ENCODE measurements around the gene HNF4A. TPM values are rescaled to one million over a fixed set of nuclear protein-coding genes. Genes with fewer than 3 reads are reported as not detected.

The HNF4A gene
- total RNA-seq, 2 experiments from 2014 or later: not detected

- Mint-ChIP-seq H3K27ac (no peak overlapping the region), H3K36me3 (ENCODE audit: low read depth) (no peaks in the 10 kb centered on the region), H3K27me3 (ENCODE audit: low read depth) (peaks cover 10% of the 10 kb centered on the region), H3K9me3 (ENCODE audit: insufficient read depth) (no peaks in the 10 kb centered on the region), H3K4me3 (no peak overlapping the region), H3K4me1 (ENCODE audit: low read depth) (no peaks in the 10 kb centered on the region)
- CTCF ChIA-PET: interaction anchor here (1.2 kb wide), 1 partner anchor 29 kb away, joined by 4 read pairs; no protein-coding TSS in a partner anchor
- DNase-seq: no peak
- POLR2A ChIA-PET: no interaction called here
- ATAC-seq: no peak
These were observed 58.3 kb downstream of the HNF4A start for GRCh38 chr20:44413575-44414345.

GRCh38 chr20:44414346-44414714 lies 58.8 kb downstream of the HNF4A start:
- no peaks in the 10 kb centered on the region for H3K9me3 Mint-ChIP-seq (ENCODE audit: insufficient read depth)
- no peaks in the 10 kb centered on the region for H3K36me3 Mint-ChIP-seq (ENCODE audit: low read depth)
- ATAC-seq (no peak), DNase-seq (no peak)
- CTCF ChIA-PET: interaction anchor here (1.2 kb wide), 1 partner anchor 30 kb away, joined by 4 read pairs; no protein-coding TSS in a partner anchor
- peaks cover 10% of the 10 kb centered on the region for H3K27me3 Mint-ChIP-seq (ENCODE audit: low read depth)
- no peak overlapping the region for H3K4me3 Mint-ChIP-seq
- H3K27ac Mint-ChIP-seq: no peak overlapping the region
- POLR2A ChIA-PET: no interaction called here
- H3K4me1 Mint-ChIP-seq (ENCODE audit: low read depth): no peaks in the 10 kb centered on the region

GRCh38 chr20:44414808-44415207 lies 59.3 kb downstream of the HNF4A start:
- Mint-ChIP-seq H3K36me3 (ENCODE audit: low read depth) (no peaks in the 10 kb centered on the region), H3K27ac (no peak overlapping the region), H3K27me3 (ENCODE audit: low read depth) (peaks cover 10% of the 10 kb centered on the region), H3K9me3 (ENCODE audit: insufficient read depth) (no peaks in the 10 kb centered on the region), H3K4me3 (no peak overlapping the region), H3K4me1 (ENCODE audit: low read depth) (no peaks in the 10 kb centered on the region)
- DNase-seq (no peak), ATAC-seq (no peak)
- ChIA-PET CTCF (interaction anchor here (1.2 kb wide), 1 partner anchor 30 kb away, joined by 4 read pairs; no protein-coding TSS in a partner anchor), POLR2A (no interaction called here)

GRCh38 chr20:44415833-44416715 lies 60.6 kb downstream of the HNF4A start:
- ATAC-seq (no peak), DNase-seq (no peak)
- Mint-ChIP-seq H3K27ac (no peak overlapping the region), H3K9me3 (ENCODE audit: insufficient read depth) (no peaks in the 10 kb centered on the region), H3K27me3 (ENCODE audit: low read depth) (peaks cover 10% of the 10 kb centered on the region), H3K36me3 (ENCODE audit: low read depth) (no peaks in the 10 kb centered on the region), H3K4me3 (no peak overlapping the region), H3K4me1 (ENCODE audit: low read depth) (no peaks in the 10 kb centered on the region)
- CTCF ChIA-PET: no interaction called here
- POLR2A ChIA-PET: no interaction called here

- no peak overlapping the region for H3K27ac Mint-ChIP-seq
These were observed 62.8 kb downstream of the HNF4A start for GRCh38 chr20:44418069-44418905.

GRCh38 chr20:44419131-44419844 lies 63.8 kb downstream of the HNF4A start:
- no peaks in the 10 kb centered on the region for H3K4me1 Mint-ChIP-seq (ENCODE audit: low read depth)
- no peak overlapping the region for H3K27ac Mint-ChIP-seq
- ChIA-PET POLR2A (interaction anchor here (1.0 kb wide), 1 partner anchor 209 kb away, joined by 3 read pairs; the partner anchor contains the start of gene OSER1), CTCF (no interaction called here)
- DNase-seq: no peak
- H3K27me3 Mint-ChIP-seq (ENCODE audit: low read depth): peaks cover 3% of the 10 kb centered on the region
- no peak overlapping the region for H3K4me3 Mint-ChIP-seq
- no peaks in the 10 kb centered on the region for H3K9me3 Mint-ChIP-seq (ENCODE audit: insufficient read depth)
- ATAC-seq: no peak
- no peaks in the 10 kb centered on the region for H3K36me3 Mint-ChIP-seq (ENCODE audit: low read depth)

More at GRCh38 chr20:44418069-44418905, 62.8 kb downstream of the HNF4A start:
- Mint-ChIP-seq H3K36me3 (ENCODE audit: low read depth) (no peaks in the 10 kb centered on the region), H3K9me3 (ENCODE audit: insufficient read depth) (no peaks in the 10 kb centered on the region), H3K27me3 (ENCODE audit: low read depth) (peaks cover 3% of the 10 kb centered on the region), H3K4me3 (no peak overlapping the region), H3K4me1 (ENCODE audit: low read depth) (no peaks in the 10 kb centered on the region)
- CTCF ChIA-PET: no interaction called here
- DNase-seq: no peak
- POLR2A ChIA-PET: no interaction called here
- no peak for ATAC-seq

- H3K4me3 Mint-ChIP-seq: no peak overlapping the region
- no peaks in the 10 kb centered on the region for H3K4me1 Mint-ChIP-seq (ENCODE audit: low read depth)
- H3K27ac Mint-ChIP-seq: no peak overlapping the region
- H3K27me3 Mint-ChIP-seq (ENCODE audit: low read depth): peaks cover 3% of the 10 kb centered on the region
- ATAC-seq (no peak), DNase-seq (no peak)
- ChIA-PET POLR2A (no interaction called here), CTCF (no interaction called here)
- no peaks in the 10 kb centered on the region for H3K36me3 Mint-ChIP-seq (ENCODE audit: low read depth)
- no peaks in the 10 kb centered on the region for H3K9me3 Mint-ChIP-seq (ENCODE audit: insufficient read depth)
These were observed 65.0 kb downstream of the HNF4A start for GRCh38 chr20:44420497-44420896.

GRCh38 chr20:44422083-44422482 lies 66.6 kb downstream of the HNF4A start:
- Mint-ChIP-seq H3K9me3 (ENCODE audit: insufficient read depth) (no peaks in the 10 kb centered on the region), H3K27me3 (ENCODE audit: low read depth) (no peaks in the 10 kb centered on the region), H3K27ac (no peak overlapping the region), H3K36me3 (ENCODE audit: low read depth) (no peaks in the 10 kb centered on the region), H3K4me3 (no peak overlapping the region), H3K4me1 (ENCODE audit: low read depth) (no peaks in the 10 kb centered on the region)
- ChIA-PET CTCF (no interaction called here), POLR2A (no interaction called here)
- DNase-seq: no peak
- ATAC-seq: no peak

- no peaks in the 10 kb centered on the region for H3K4me1 Mint-ChIP-seq (ENCODE audit: low read depth)
- ChIA-PET CTCF (no interaction called here), POLR2A (no interaction called here)
- no peaks in the 10 kb centered on the region for H3K36me3 Mint-ChIP-seq (ENCODE audit: low read depth)
- no peak overlapping the region for H3K27ac Mint-ChIP-seq
- H3K4me3 Mint-ChIP-seq: no peak overlapping the region
- H3K9me3 Mint-ChIP-seq (ENCODE audit: insufficient read depth): no peaks in the 10 kb centered on the region
- H3K27me3 Mint-ChIP-seq (ENCODE audit: low read depth): no peaks in the 10 kb centered on the region
- DNase-seq (no peak), ATAC-seq (no peak)
These were observed 68.0 kb downstream of the HNF4A start for GRCh38 chr20:44423480-44423879.

GRCh38 chr20:44424039-44424495 lies 68.6 kb downstream of the HNF4A start:
- no peak overlapping the region for H3K4me3 Mint-ChIP-seq
- no peaks in the 10 kb centered on the region for H3K36me3 Mint-ChIP-seq (ENCODE audit: low read depth)
- ChIA-PET CTCF (no interaction called here), POLR2A (no interaction called here)
- DNase-seq: no peak
- no peaks in the 10 kb centered on the region for H3K27me3 Mint-ChIP-seq (ENCODE audit: low read depth)
- no peaks in the 10 kb centered on the region for H3K9me3 Mint-ChIP-seq (ENCODE audit: insufficient read depth)
- H3K27ac Mint-ChIP-seq: no peak overlapping the region
- no peaks in the 10 kb centered on the region for H3K4me1 Mint-ChIP-seq (ENCODE audit: low read depth)
- ATAC-seq: no peak

GRCh38 chr20:44425923-44426322 lies 70.4 kb downstream of the HNF4A start:
- ChIA-PET CTCF (no interaction called here), POLR2A (no interaction called here)
- H3K4me1 Mint-ChIP-seq (ENCODE audit: low read depth): no peaks in the 10 kb centered on the region
- H3K27me3 Mint-ChIP-seq (ENCODE audit: low read depth): no peaks in the 10 kb centered on the region
- H3K9me3 Mint-ChIP-seq (ENCODE audit: insufficient read depth): no peaks in the 10 kb centered on the region
- H3K27ac Mint-ChIP-seq: no peak overlapping the region
- H3K36me3 Mint-ChIP-seq (ENCODE audit: low read depth): no peaks in the 10 kb centered on the region
- DNase-seq (no peak), ATAC-seq (no peak)
- no peak overlapping the region for H3K4me3 Mint-ChIP-seq
